Endothelial cell of umbilical vein (primary cell): Measurements from ENCODE around the gene CFAP77. TPM values are rescaled to one million over a fixed set of nuclear protein-coding genes. Genes with fewer than 3 reads are reported as not detected.

Source experiments
- BruUV-seq: library from RNA; stranded (reverse); fragments of 400-500 nt; replicated peaks from 2 replicates; lab custom pipeline; 2021; lab: Mats Ljungman, UMichigan
- CTCF ChIA-PET: fragments of 300-600, 350-600 bp; sonication (Branson Sonifier 250); formaldehyde crosslinking; loops from one replicate; lab custom pipeline; 2021; ENCODE audit warnings: antibody characterized with exemption, inconsistent platforms; lab: Charles Lee
- POLR2A ChIA-PET: fragments of 300-600, 350-600 bp; sonication (Branson Sonifier 250); formaldehyde crosslinking; loops from one replicate; lab custom pipeline; 2021; ENCODE audit warnings: antibody characterized with exemption, inconsistent platforms; lab: Charles Lee
- DNase-seq: peaks from one replicate; pipeline ENCODE4 v3.0.0-alpha.2; 2011; ENCODE audit warnings: low read depth, low spot score
- FAIRE-seq: peaks from 2 replicates; lab custom pipeline; 2011; peaks lifted over from hg19 to GRCh38; lab: Jason Lieb, UNC
- H2AFZ ChIP-seq: 2 replicates; pipeline ENCODE4 v1.6.0; 2012; ENCODE audit warnings: low read depth, low read length, control low read depth, inconsistent platforms
- H3K27ac ChIP-seq: 2 replicates; pipeline ENCODE4 v1.5.1; 2011; ENCODE audit warnings: low read depth, mild to moderate bottlenecking, control low read depth, low read length, moderate library complexity; ENCODE audit not compliant: insufficient read depth
- H3K27me3 ChIP-seq, 2 experiments: 2 replicates each; pipeline versions ENCODE4 v1.6.0 to v1.6.1; 2011; ENCODE audit warnings: low read length in 2 of 2, mixed read lengths in 1 of 2; ENCODE audit not compliant: control insufficient read depth in 2 of 2, insufficient read depth in 2 of 2
- H3K36me3 ChIP-seq, 2 experiments: 2 replicates in 1 of 2; 3 replicates in 1 of 2; pipeline ENCODE4 v1.5.1; 2011; ENCODE audit warnings: low read length in 2 of 2, mild to moderate bottlenecking in 1 of 2, moderate library complexity in 1 of 2; ENCODE audit not compliant: control insufficient read depth in 2 of 2, insufficient read depth in 2 of 2; ENCODE audit errors: extremely low read depth in 1 of 2
- H3K4me1 ChIP-seq: 3 replicates; pipeline ENCODE4 v1.5.1; 2011; ENCODE audit warnings: mild to moderate bottlenecking, low read length; ENCODE audit not compliant: control insufficient read depth, insufficient read depth; ENCODE audit errors: extremely low read depth
- H3K4me2 ChIP-seq: 2 replicates; pipeline ENCODE4 v1.6.1; 2011; ENCODE audit warnings: low read length, control low read depth, mixed read lengths; ENCODE audit not compliant: insufficient read depth
- H3K4me3 ChIP-seq, 3 experiments: fragments of 200-600 bp in 1 of 3; sonication (generic), shearing (Covaris generic) in 1 of 3; replicated peaks in 1 of 3; 2 replicates each; pipeline ENCODE4 v1.5.1; 2011 to 2016; ENCODE audit warnings: control low read depth in 3 of 3, low read length in 3 of 3, mild to moderate bottlenecking in 2 of 3, inconsistent platforms in 1 of 3, low read depth in 1 of 3, moderate library complexity in 1 of 3; ENCODE audit not compliant: insufficient read depth in 1 of 3
- H3K79me2 ChIP-seq: 2 replicates; pipeline ENCODE4 v1.6.0; 2012; ENCODE audit warnings: low read length, inconsistent platforms; ENCODE audit not compliant: control insufficient read depth, insufficient read depth
- H3K9ac ChIP-seq: replicated peaks from 2 replicates; pipeline ENCODE3; 2011; ENCODE audit warnings: low read length, control low read depth; ENCODE audit not compliant: insufficient read depth; ENCODE audit errors: extremely low read depth
- H3K9me1 ChIP-seq: replicated peaks from 3 replicates; pipeline ENCODE4 v1.6.0; 2011; ENCODE audit warnings: mild to moderate bottlenecking, low read length; ENCODE audit not compliant: control insufficient read depth, insufficient read depth; ENCODE audit errors: extremely low read depth
- H3K9me3 ChIP-seq: replicated peaks from 2 replicates; pipeline ENCODE4 v1.5.1; 2012; ENCODE audit warnings: low read length, inconsistent platforms; ENCODE audit not compliant: control insufficient read depth, insufficient read depth
- H4K20me1 ChIP-seq: replicated peaks from 2 replicates; pipeline ENCODE3; 2011; ENCODE audit warnings: mild to moderate bottlenecking, low read length; ENCODE audit not compliant: control insufficient read depth, insufficient read depth; ENCODE audit errors: extremely low read depth
- CTCF ChIP-seq, 2 donors: IDR thresholded peaks; 1 replicate in 1 of 2; 2 replicates in 1 of 2; pipeline ENCODE4 v1.5.1; 2011; ENCODE audit warnings: low read length in 2 of 2, mild to moderate bottlenecking in 2 of 2, moderate library complexity in 2 of 2, control low read depth in 1 of 2, inconsistent platforms in 1 of 2, low read depth in 1 of 2; ENCODE audit not compliant: insufficient read depth in 1 of 2; ENCODE audit errors: extremely low read depth in 1 of 2
- EZH2 ChIP-seq: IDR thresholded peaks from 2 replicates; pipeline ENCODE4 v1.6.1; 2012; ENCODE audit warnings: borderline replicate concordance, low read depth, mild to moderate bottlenecking, moderate library complexity, low read length, inconsistent platforms; ENCODE audit not compliant: severe bottlenecking
- FOS ChIP-seq: IDR thresholded peaks from 2 replicates; pipeline ENCODE4 v1.6.1; 2011; ENCODE audit warnings: mild to moderate bottlenecking, low read length, moderate library complexity, borderline replicate concordance; ENCODE audit not compliant: insufficient read depth
- GATA2 ChIP-seq: IDR thresholded peaks from 2 replicates; pipeline ENCODE4 v1.7.0; 2011; ENCODE audit warnings: low read depth, mild to moderate bottlenecking, moderate library complexity, mixed read lengths, low read length; ENCODE audit not compliant: insufficient read length, insufficient read depth
- JUN ChIP-seq: IDR thresholded peaks from 2 replicates; pipeline ENCODE4 v1.6.1; 2011; ENCODE audit warnings: borderline replicate concordance, low read depth; ENCODE audit not compliant: insufficient read length, insufficient read depth
- MAX ChIP-seq: IDR thresholded peaks from 2 replicates; pipeline ENCODE4 v1.6.1; 2011; ENCODE audit not compliant: insufficient read depth, insufficient read length
- MYC ChIP-seq: IDR thresholded peaks from one replicate; pipeline ENCODE4 v1.6.1; 2011; ENCODE audit warnings: mild to moderate bottlenecking, low read depth, low read length
- POLR2A ChIP-seq: IDR thresholded peaks from 2 replicates; pipeline ENCODE4 v1.6.1; 2012; ENCODE audit warnings: low read depth, mild to moderate bottlenecking, control low read depth, low read length
- POLR2AphosphoS5 ChIP-seq: IDR thresholded peaks from 2 replicates; pipeline ENCODE4 v1.6.1; 2012; ENCODE audit warnings: low read depth, mild to moderate bottlenecking, control low read depth, low read length, moderate library complexity; ENCODE audit not compliant: insufficient read depth
- dilution Hi-C: fragments of 300-500 bp; cut with MboI; formaldehyde crosslinking; loops from one replicate; pipeline ENCODE4 v1.15.0; 2019; ENCODE audit warnings: low sequenced_read_pairs; ENCODE audit not compliant: extremely low pct_ligation_motif_present
- intact Hi-C: fragments of 100-400 bp; cut with micrococcal nuclease; formaldehyde crosslinking; loops from one replicate; pipeline ENCODE4 v1.10.0; 2022
- polyA plus RNA-seq, 4 experiments: library from polyadenylated mRNA; depleted of rRNA in 3 of 4; stranded (reverse) in 3 of 4; unstranded in 1 of 4; fragments of >200 nt; gene quantifications; 2 replicates each; pipeline versions ENCODE4 v1.2.1 to v1.2.3, GENCODE V29; 2011 to 2012; ENCODE audit warnings: missing spikeins in 1 of 4
- total RNA-seq: library from RNA; stranded (reverse); gene quantifications from 2 replicates; pipeline ENCODE4 v1.2.3, GENCODE V29; 2021

Gene CFAP77
- total and polyA plus RNA-seq, 2 donors (not counting 3 experiments of a cell fraction or from before 2014, with no cell fraction given), result not detected

DNA sequence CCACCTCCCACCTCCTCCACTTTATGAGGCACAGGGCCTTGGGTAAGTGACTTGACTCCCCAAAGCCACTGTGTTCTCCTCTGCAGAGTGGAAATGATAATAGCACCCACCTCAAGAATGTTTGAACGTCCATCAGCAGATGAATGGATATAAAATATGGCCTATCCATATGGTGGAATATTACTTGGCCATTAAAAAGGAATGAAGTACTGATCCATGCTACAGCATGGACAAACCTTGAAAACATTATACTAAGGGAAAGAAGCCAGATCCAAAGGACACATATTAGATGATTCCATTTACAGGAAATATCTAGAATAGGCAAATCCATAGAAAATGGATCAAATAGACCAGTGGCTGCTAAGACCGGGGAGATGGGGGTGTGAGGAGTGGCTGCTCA lies 50.2 kb downstream of the CFAP77 start:
- dilution Hi-C loops (no loop called here), intact Hi-C loops (no loop called here)
- Histone ChIP-seq H3K27ac (no peak overlapping the region), H3K4me3 (no peak overlapping the region), H3K9me3 (no peaks in the 10 kb centered on the region), H3K36me3 (no peaks in the 10 kb centered on the region), H3K4me2 (no peak overlapping the region), H3K9me1 (no peaks in the 10 kb centered on the region), H3K27me3 (no peaks in the 10 kb centered on the region), H4K20me1 (no peaks in the 10 kb centered on the region), H2AFZ (no peak overlapping the region), H3K79me2 (no peaks in the 10 kb centered on the region), H3K4me1 (no peaks in the 10 kb centered on the region), H3K9ac (no peak overlapping the region)
- no peak for DNase-seq
- TF ChIP-seq EZH2 (no peak), MYC (no peak), POLR2A (no peak), FOS (no peak), MAX (no peak), JUN (no peak), CTCF (IDR thresholded peaks at IDR 0.05; ENCODE audit: extremely low read depth in 1 of 2, insufficient read depth in 1 of 2, low read depth in 1 of 2, low read length in 2 of 2) (no peak), POLR2AphosphoS5 (no peak), GATA2 (no peak)
- ChIA-PET POLR2A (no interaction called here), CTCF (no interaction called here)
- BruUV-seq, result no TSS peak
- no peak for FAIRE-seq
